ENCODE data around the gene LRIG2.

GRCh38 chr1:113147826-113148225 lies 74.8 kb downstream of the LRIG2 start:
- TF ChIP-seq POLR2AphosphoS5 (IDR thresholded peaks at IDR 0.05) (no peak), CTCF (IDR thresholded peaks at IDR 0.05) (no peak), EP300 (IDR thresholded peaks at IDR 0.05) (no peak), POLR2A (IDR thresholded peaks at IDR 0.05) (no peak)
